ENCODE data around the gene MTARC2.

GRCh38 chr1:220710333-220710732, 37.8 kb upstream of the MTARC2 start:
- no peak for TF ChIP-seq EZH2 (IDR thresholded peaks at IDR 0.05; ENCODE audit: insufficient read depth, poor library complexity, severe bottlenecking)
- no peak for TF ChIP-seq EZH2phosphoT487 (IDR thresholded peaks at IDR 0.05; ENCODE audit: insufficient read depth, low read depth)

All from GM23248 (cell line).